ENCODE data around the gene TNFSF18. TPM values are rescaled to one million over a fixed set of nuclear protein-coding genes. Genes with fewer than 3 reads are reported as not detected.

TNFSF18 gene
- total RNA-seq, 1 experiment from 2014 or later, result 1.6 TPM

- ATAC-seq (no peak), DNase-seq (ENCODE audit: low read depth, low spot score) (no peak)
- no TSS peak for BruUV-seq (replicated peaks)
- H4K20me1 ChIP-seq (ENCODE audit: insufficient read depth), result no peaks in the 10 kb centered on the region
- CTCF ChIA-PET, result no interaction called here
- H3K27me3 ChIP-seq (ENCODE audit: insufficient read depth, low read length), result no peaks in the 10 kb centered on the region
- no peak overlapping the region for H3K9ac ChIP-seq (ENCODE audit: low read length)
- H3K9me3 ChIP-seq (ENCODE audit: control insufficient read depth in 1 of 2, insufficient read depth in 1 of 2, low read depth in 1 of 2, low read length in 2 of 2), result no peaks in the 10 kb centered on the region
- H3K4me1 ChIP-seq (ENCODE audit: control insufficient read depth in 1 of 2, insufficient read depth in 2 of 2, low read length in 2 of 2), result no peaks in the 10 kb centered on the region
- H3K9me2 ChIP-seq (ENCODE audit: insufficient read depth), result no peaks in the 10 kb centered on the region
- peak overlapping the region; percentile 10 for H2AFZ ChIP-seq (ENCODE audit: low read depth, low read length, poor library complexity, severe bottlenecking)
- RAD21 ChIA-PET (ENCODE audit: low non-redundant PET in 1 of 2, low total read pairs in 2 of 2, uncharacterized antibody in 2 of 2, unreplicated experiment in 2 of 2), result no interaction called here
- no peaks in the 10 kb centered on the region for H3K79me2 ChIP-seq (ENCODE audit: insufficient read depth, low read length)
- POLR2A ChIA-PET, result no interaction called here
- H3K4me3 ChIP-seq (replicated peaks in 1 of 2; ENCODE audit: low read depth in 1 of 2, low read length in 2 of 2), result no peak overlapping the region
- no peaks in the 10 kb centered on the region for H3K36me3 ChIP-seq (ENCODE audit: control insufficient read depth in 1 of 2, insufficient read depth in 2 of 2, low read length in 2 of 2)
- TF ChIP-seq TCF7L2 (IDR thresholded peaks at IDR 0.05; ENCODE audit: borderline replicate concordance, extremely low read depth, insufficient read depth, insufficient read length) (no peak), SIN3A (IDR thresholded peaks at IDR 0.05; ENCODE audit: low read depth) (no peak), POLR2AphosphoS5 (IDR thresholded peaks at IDR 0.05; ENCODE audit: low read depth, low read length) (no peak), ZFX (IDR thresholded peaks at IDR 0.05) (no peak), ATF3 (IDR thresholded peaks at IDR 0.05) (no peak), RAD21 (IDR thresholded peaks at IDR 0.05; ENCODE audit: low read depth) (no peak), CTCF (IDR thresholded peaks at IDR 0.05 in 2 of 3, conservative IDR thresholded peaks at IDR 0.05 in 1 of 3; ENCODE audit: borderline replicate concordance in 1 of 3, insufficient read depth in 1 of 3, low read depth in 2 of 3, low read length in 2 of 3) (no peak), POLR2A (IDR thresholded peaks at IDR 0.05; ENCODE audit: borderline replicate concordance, extremely low read depth, insufficient read depth, insufficient read length) (no peak), ELF1 (IDR thresholded peaks at IDR 0.05; ENCODE audit: borderline replicate concordance, low read depth) (no peak), ZNF274 (IDR thresholded peaks at IDR 0.05; ENCODE audit: low read depth, low read length) (no peak), CEBPB (IDR thresholded peaks at IDR 0.05; ENCODE audit: low read depth) (no peak), SP1 (IDR thresholded peaks at IDR 0.05; ENCODE audit: low read depth) (no peak), JUND (IDR thresholded peaks at IDR 0.05) (no peak), ZBTB33 (IDR thresholded peaks at IDR 0.05; ENCODE audit: extremely low read depth, insufficient replicate concordance, low read length) (no peak), REST (IDR thresholded peaks at IDR 0.05; ENCODE audit: low read depth) (no peak), FOSL1 (IDR thresholded peaks at IDR 0.05; ENCODE audit: low read depth) (no peak)
- TF ChIP-seq, protein P1, sequence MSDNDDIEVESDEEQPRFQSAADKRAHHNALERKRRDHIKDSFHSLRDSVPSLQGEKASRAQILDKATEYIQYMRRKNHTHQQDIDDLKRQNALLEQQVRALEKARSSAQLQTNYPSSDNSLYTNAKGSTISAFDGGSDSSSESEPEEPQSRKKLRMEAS (IDR thresholded peaks at IDR 0.05), result no peak
- no peak overlapping the region for H3K4me2 ChIP-seq (ENCODE audit: low read length)
- no peak overlapping the region for H3K27ac ChIP-seq (ENCODE audit: low read depth, low read length)
- intact Hi-C loops (cut with micrococcal nuclease), result no loop called here
These were observed 41.1 kb downstream of the TNFSF18 start for GRCh38 chr1:173009597-173009996.

All from HCT116 (cell line).